Muscle of leg (tissue), 11 donors: ENCODE measurements around the gene GPX5. TPM values are rescaled to one million over a fixed set of nuclear protein-coding genes. Genes with fewer than 3 reads are reported as not detected.
"Not testable (repeated sequence)": the region's sequence is repeated elsewhere in the genome, so short reads cannot be mapped to it uniquely, and the experiment has no call there.

Experiments
- DNase-seq: peaks from one replicate; pipeline ENCODE4 v3.0.0; 2013
- H3K27ac ChIP-seq: one replicate; pipeline ENCODE4 v1.5.1; 2013; ENCODE audit warnings: mild to moderate bottlenecking, low read length, control low read depth
- H3K27me3 ChIP-seq: one replicate; pipeline ENCODE4 v1.6.1; 2013; ENCODE audit warnings: low read length; ENCODE audit not compliant: control insufficient read depth, insufficient read depth
- H3K36me3 ChIP-seq: one replicate; pipeline ENCODE4 v1.6.1; 2013; ENCODE audit warnings: low read length; ENCODE audit not compliant: control insufficient read depth, insufficient read depth
- H3K4me1 ChIP-seq: one replicate; pipeline ENCODE4 v1.6.1; 2013; ENCODE audit warnings: low read length; ENCODE audit not compliant: control insufficient read depth, insufficient read depth
- H3K4me3 ChIP-seq: one replicate; pipeline ENCODE4 v1.5.1; 2013; ENCODE audit warnings: low read length, control low read depth
- H3K9me3 ChIP-seq: replicated peaks from 2 replicates; pipeline ENCODE4 v1.6.1; 2013; ENCODE audit warnings: low read depth, low read length; ENCODE audit not compliant: control insufficient read depth
- WGBS: methylation state at CpG from one replicate; pipeline ENCODE4 v1.1.5; 2013; ENCODE audit warnings: missing lambda C conversion rate; ENCODE audit not compliant: insufficient coverage; 5-methylcytosine and 5-hydroxymethylcytosine counted together
- polyA plus RNA-seq, 8 donors: library from polyadenylated mRNA; unstranded; fragments of 120-200 nt; gene quantifications; one replicate each; pipeline versions ENCODE4 v1.2.1 to v1.2.3, GENCODE V29; 2013; ENCODE audit warnings: inconsistent platforms in 1 of 8, low replicate concordance in 1 of 8; ENCODE audit not compliant: insufficient read length in 8 of 8, insufficient read depth in 1 of 8
- total RNA-seq: library from RNA; stranded (reverse); fragments of 120-200 nt; gene quantifications from one replicate; pipeline ENCODE4 v1.2.4, GENCODE V29; 2013

Gene GPX5
- total and polyA plus RNA-seq, 9 donors: not detected

- DNase-seq: peak; percentile 7
- H3K9me3 ChIP-seq: no peaks in the 10 kb centered on the region
- H3K27ac ChIP-seq: no peak overlapping the region
- H3K36me3 ChIP-seq: no peaks in the 10 kb centered on the region
- peaks cover 3% of the 10 kb centered on the region for H3K4me1 ChIP-seq
- 28% methylated on average over 15 of the region's 22 CpGs for WGBS
- peaks cover 23% of the 10 kb centered on the region for H3K27me3 ChIP-seq
- H3K4me3 ChIP-seq: no peak overlapping the region
These were observed 11.9 kb downstream of the GPX5 start for GRCh38 chr6:28537509-28538140.

GRCh38 chr6:28541996-28542395 lies 16.3 kb downstream of the GPX5 start:
- no peak for DNase-seq
- Histone ChIP-seq H3K27ac (no peak overlapping the region), H3K4me1 (peaks cover 13% of the 10 kb centered on the region), H3K27me3 (peaks cover 20% of the 10 kb centered on the region), H3K9me3 (no peaks in the 10 kb centered on the region), H3K36me3 (no peaks in the 10 kb centered on the region), H3K4me3 (no peak overlapping the region)
- WGBS: 0% methylated on average over 1 of the region's 7 CpGs

- Histone ChIP-seq H3K36me3 (no peaks in the 10 kb centered on the region), H3K27ac (no peak overlapping the region), H3K27me3 (peaks cover 16% of the 10 kb centered on the region), H3K4me3 (peak overlapping the region; percentile 37), H3K9me3 (no peaks in the 10 kb centered on the region), H3K4me1 (peaks cover 13% of the 10 kb centered on the region)
- under 1% methylated on average over 11 of the region's 30 CpGs for WGBS
- peak; percentile 80 for DNase-seq
These were observed 17.0 kb downstream of the GPX5 start for GRCh38 chr6:28542440-28543296.

- Histone ChIP-seq H3K4me3 (peak overlapping the region; percentile 37), H3K9me3 (no peaks in the 10 kb centered on the region), H3K27me3 (peaks cover 8% of the 10 kb centered on the region), H3K27ac (peak overlapping the region; percentile 56), H3K36me3 (no peaks in the 10 kb centered on the region), H3K4me1 (peaks cover 13% of the 10 kb centered on the region)
- WGBS: 3% methylated on average over 24 of the region's 31 CpGs
- peak; percentile 51 for DNase-seq
These were observed 18.2 kb downstream of the GPX5 start for GRCh38 chr6:28543651-28544610.

GRCh38 chr6:28545955-28546354 lies 20.3 kb downstream of the GPX5 start:
- H3K9me3 ChIP-seq: no peaks in the 10 kb centered on the region
- H3K27ac ChIP-seq: no peak overlapping the region
- peaks cover 13% of the 10 kb centered on the region for H3K4me1 ChIP-seq
- DNase-seq: no peak
- peaks cover 7% of the 10 kb centered on the region for H3K27me3 ChIP-seq
- H3K36me3 ChIP-seq: no peaks in the 10 kb centered on the region
- no peak overlapping the region for H3K4me3 ChIP-seq

- H3K27me3 ChIP-seq: not testable (repeated sequence)
These were observed 21.3 kb downstream of the GPX5 start for GRCh38 chr6:28547003-28547402.

GRCh38 chr6:28551891-28552666 lies 26.4 kb downstream of the GPX5 start:
- no peak overlapping the region for H3K4me3 ChIP-seq
- 43% methylated on average over 2 of the region's 4 CpGs for WGBS
- no peaks in the 10 kb centered on the region for H3K9me3 ChIP-seq
- no peak for DNase-seq
- peaks cover 18% of the 10 kb centered on the region for H3K27me3 ChIP-seq
- no peak overlapping the region for H3K27ac ChIP-seq
- H3K36me3 ChIP-seq: no peaks in the 10 kb centered on the region
- H3K4me1 ChIP-seq: no peaks in the 10 kb centered on the region

More at GRCh38 chr6:28547003-28547402, 21.3 kb downstream of the GPX5 start:
- not testable (repeated sequence) for H3K27ac ChIP-seq, H3K4me3 ChIP-seq, H3K36me3 ChIP-seq, DNase-seq, H3K9me3 ChIP-seq
- no CpG with 5 or more reads among the region's 3 CpGs for WGBS
- peaks cover 13% of the 10 kb centered on the region for H3K4me1 ChIP-seq

- DNase-seq: no peak
- no peak overlapping the region for H3K27ac ChIP-seq
- H3K4me1 ChIP-seq: no peaks in the 10 kb centered on the region
- H3K27me3 ChIP-seq: peaks cover 18% of the 10 kb centered on the region
- 46% methylated on average over 7 of the region's 8 CpGs for WGBS
- no peaks in the 10 kb centered on the region for H3K9me3 ChIP-seq
- H3K36me3 ChIP-seq: no peaks in the 10 kb centered on the region
- no peak overlapping the region for H3K4me3 ChIP-seq
These were observed 27.8 kb downstream of the GPX5 start for GRCh38 chr6:28553384-28553985.
